ENCODE data around the gene COPS4.
A peak's percentile ranks its signal among the peaks of the same experiment; 100 is the strongest.
"Not testable (repeated sequence)": the region's sequence is repeated elsewhere in the genome, so short reads cannot be mapped to it uniquely, and the experiment has no call there.

COPS4 gene

GRCh38 chr4:83084956-83085355 is 50.0 kb downstream of the COPS4 start:
- not testable (repeated sequence) for DNase-seq (ENCODE audit: low read depth)

DNA sequence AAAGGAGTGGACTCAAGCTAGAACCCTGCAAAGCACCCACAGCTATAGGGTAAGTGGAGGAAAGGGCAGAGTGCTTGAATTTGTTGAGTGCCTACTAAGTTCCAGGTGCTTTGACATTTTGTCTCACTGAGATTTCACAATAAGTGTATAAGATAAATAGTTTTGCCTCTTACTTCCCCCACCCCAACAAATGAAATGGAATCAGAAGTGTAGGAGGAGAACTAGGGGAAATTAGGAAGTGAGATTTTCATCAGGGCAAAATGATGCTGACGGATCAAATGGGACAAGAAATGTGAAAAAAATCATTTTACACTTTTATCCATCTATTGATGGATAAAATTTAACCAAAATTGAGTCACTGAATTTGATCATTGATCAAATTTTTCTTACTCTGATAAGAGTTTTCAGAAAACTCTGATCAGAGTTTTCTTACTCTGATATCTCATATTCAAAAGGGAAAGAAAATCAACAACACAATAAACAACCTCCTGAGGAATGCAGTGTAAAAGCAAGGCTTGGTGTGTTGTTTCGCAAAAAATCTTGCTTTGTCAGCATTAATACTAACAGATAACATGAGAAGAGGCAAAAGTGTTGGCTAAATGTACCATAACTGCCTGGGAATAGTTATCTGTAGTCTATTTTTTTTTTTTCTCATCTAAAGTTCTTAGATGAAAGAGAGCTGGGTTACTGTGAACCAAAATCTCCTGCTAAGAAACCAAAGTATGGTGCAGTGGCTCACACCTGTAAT is 54.6 kb downstream of the COPS4 start:
- DNase-seq (ENCODE audit: low read depth), result no peak

DNA sequence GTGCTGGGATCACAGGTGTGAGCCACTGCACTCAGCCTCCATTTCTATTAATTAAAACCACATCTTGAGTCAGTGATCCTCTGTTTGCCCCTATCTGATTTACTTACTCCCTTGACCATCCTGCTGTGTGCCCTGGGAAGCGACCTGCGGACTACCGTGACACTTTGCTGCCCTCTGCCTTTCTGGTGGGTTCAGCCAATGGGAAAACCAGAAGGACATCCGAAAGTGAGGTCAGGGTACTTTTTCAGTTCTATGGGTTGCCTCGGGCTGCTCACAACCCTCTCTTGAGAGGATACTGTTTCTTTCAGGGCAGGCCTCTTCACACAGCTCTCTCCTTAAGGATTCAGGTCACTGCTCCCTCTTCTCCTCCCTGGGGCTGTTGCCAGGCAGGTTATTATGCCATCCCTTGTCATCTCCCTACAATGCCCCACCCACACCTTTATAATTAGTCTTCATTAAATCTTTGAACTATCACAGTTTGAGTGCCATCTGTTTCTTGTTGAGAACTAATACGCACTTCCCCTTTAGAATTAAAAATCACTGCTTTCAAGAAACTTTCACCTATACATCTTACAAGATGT is 58.2 kb downstream of the COPS4 start:
- DNase-seq (ENCODE audit: low read depth), result no peak

- no peak for DNase-seq (ENCODE audit: low read depth)
These were observed 61.4 kb downstream of the COPS4 start for GRCh38 chr4:83096397-83096796.

DNA sequence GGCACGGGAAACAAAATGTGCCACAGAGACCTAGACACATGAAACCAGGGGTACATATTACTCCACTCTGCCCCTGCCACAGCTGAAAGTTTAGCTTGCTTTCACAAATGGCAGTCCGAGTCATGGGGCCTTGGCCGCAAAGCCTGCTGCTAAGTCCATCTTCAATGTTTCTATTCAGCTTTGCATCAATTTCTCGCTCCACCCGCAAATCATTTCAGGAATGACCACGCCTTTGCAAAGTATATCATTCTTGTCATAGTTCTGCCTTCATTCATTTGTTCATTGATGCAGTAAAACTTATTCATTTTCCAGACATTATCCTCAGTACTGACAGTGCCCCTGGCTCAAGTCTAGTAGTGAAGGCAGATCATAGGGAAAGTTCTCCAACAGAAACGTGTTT is 70.0 kb downstream of the COPS4 start:
- no peak for DNase-seq (ENCODE audit: low read depth)

- DNase-seq (ENCODE audit: low read depth), result no peak
These were observed 72.6 kb downstream of the COPS4 start for GRCh38 chr4:83107631-83108030.

- no peak for DNase-seq (ENCODE audit: low read depth)
These were observed 73.3 kb downstream of the COPS4 start for GRCh38 chr4:83108101-83108861.

GRCh38 chr4:83109480-83110222 is 74.7 kb downstream of the COPS4 start:
- no peak for DNase-seq (ENCODE audit: low read depth)

DNA sequence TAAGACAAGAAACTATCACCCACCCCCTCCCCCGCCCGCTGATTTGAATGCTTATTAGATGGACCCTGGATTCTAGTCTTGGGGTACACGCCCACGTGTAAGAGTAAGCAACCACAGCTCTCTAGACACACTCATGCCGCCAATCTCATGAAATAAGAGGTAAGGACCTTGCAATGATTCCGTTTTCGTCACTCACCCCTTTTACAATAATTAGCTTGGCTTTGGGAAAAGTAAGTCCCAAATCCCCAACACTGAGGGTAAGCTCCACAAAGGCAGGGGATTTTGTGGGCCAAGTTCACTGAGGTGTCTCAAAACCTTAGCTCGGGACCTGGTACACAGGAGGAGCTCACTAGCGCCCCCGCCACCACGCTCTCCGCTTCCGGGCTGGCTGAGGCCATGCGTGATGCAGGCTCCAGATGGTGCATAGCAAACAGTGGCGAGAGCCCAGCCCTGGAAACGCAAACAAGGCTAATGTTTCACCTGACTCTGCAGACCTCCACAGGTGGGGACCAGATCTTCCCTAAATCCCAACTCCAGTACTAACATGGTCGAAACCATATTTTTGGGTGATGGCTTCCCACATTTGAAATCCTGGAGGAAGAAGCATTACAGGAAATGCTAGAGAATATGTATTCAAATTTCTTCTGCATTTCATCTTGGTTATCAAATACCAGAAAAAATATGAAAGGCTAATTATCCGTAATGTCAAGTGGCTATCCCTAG is 75.4 kb downstream of the COPS4 start:
- DNase-seq (ENCODE audit: low read depth), result peak; percentile 37

- no peak for DNase-seq (ENCODE audit: low read depth)
These were observed 76.2 kb downstream of the COPS4 start for GRCh38 chr4:83110970-83111750.

GRCh38 chr4:83111751-83112141 is 76.8 kb downstream of the COPS4 start:
- DNase-seq (ENCODE audit: low read depth), result not testable (repeated sequence)

DNA sequence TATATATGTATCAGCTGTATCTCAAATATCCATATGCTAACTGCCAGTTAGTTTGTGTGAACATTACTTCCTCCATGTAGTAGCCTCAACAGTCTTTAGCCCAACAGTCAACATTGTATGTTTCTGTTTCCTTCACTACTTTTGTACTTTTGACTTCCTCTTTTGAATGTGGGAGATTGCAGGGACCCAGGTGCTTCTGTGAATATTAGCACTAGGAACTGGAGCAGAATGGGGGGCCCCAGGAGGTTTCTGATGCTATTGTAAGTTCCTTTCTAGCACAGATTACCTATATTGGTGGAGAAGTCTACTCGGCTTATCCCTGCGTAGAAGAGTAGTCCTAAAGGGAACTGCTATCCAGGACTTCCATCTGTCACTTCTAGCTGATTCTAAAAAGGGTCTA is 77.2 kb downstream of the COPS4 start:
- DNase-seq (ENCODE audit: low read depth), result no peak

- DNase-seq (ENCODE audit: low read depth), result peak; percentile 51
These were observed 77.9 kb downstream of the COPS4 start for GRCh38 chr4:83112678-83113428.

DNA sequence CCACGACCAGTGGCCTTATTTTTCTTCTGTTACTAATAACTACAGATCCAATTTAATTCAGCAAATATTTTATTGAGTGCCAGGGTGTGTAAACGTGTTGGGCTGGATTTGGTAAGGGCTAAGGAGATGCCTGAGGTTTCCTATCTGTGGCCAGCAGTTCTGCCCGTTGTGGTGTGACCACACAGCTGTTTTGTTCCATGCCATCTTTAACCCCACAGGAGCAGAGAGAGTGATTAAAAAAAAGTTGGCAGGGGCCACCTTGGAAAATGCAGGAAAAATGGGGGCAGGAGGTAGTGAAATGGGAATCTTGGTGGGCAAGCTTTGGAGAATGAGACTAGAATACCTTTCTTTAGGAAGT is 78.4 kb downstream of the COPS4 start:
- DNase-seq (ENCODE audit: low read depth), result no peak

DNA sequence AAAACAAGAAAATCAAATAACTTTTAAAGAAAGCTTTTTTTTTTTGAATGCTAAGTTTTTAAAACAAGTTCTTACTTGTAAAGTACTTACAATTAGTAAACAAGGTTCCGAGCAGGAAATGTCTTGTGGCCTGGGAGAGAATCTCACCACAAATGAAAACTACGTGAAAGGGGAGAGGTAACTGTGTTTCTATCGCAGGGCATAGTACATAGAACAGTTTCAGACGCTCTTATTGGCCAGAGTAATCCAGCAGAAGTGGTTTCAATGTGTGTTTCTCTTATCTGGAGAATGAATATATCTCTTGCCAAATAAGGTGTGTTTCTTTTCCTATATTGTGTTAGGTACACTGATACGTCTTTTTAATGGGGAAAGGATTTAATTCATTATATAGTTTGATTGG is 79.6 kb downstream of the COPS4 start, which contains the start of gene PLAC8:
TSS of gene PLAC8 (minus strand) at position 154 of the 400 bp plus-strand sequence. CDS start 6,808 bp downstream, outside the sequence.
- DNase-seq (ENCODE audit: low read depth), result no peak

- DNase-seq (ENCODE audit: low read depth), result peak; percentile 43
These were observed 80.0 kb downstream of the COPS4 start for GRCh38 chr4:83115000-83115399.

- no peak for DNase-seq (ENCODE audit: low read depth)
These were observed 80.8 kb downstream of the COPS4 start for GRCh38 chr4:83115656-83116285.

GRCh38 chr4:83118869-83119268 is 83.9 kb downstream of the COPS4 start:
- no peak for DNase-seq (ENCODE audit: low read depth)

DNA sequence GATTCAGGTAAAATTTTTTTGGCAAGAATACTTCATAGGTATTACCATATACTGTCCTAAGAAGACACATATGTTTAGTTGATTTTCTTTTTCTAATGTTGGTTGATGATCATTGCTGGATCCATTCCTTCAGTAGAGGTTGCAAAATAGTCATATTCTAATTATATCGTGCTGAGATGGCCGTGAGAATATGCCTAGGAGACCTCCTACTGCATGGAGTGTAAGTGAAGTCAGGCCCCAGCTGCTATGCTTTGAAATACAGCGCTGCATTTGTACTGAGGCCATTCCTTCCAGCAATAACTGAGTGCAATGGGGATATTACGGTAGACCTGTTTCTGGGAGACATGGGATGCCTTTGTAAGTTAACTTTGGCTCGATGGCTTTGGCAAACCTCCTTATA is 86.3 kb downstream of the COPS4 start:
- no peak for DNase-seq (ENCODE audit: low read depth)
